NCI-H226 (cell line): ENCODE measurements around the gene RPS16.

Experiments
- DNase-seq: peaks from one replicate; pipeline ENCODE4 v3.0.0-alpha.2; 2015

RPS16 gene

GRCh38 chr19:39419003-39419402 lies 16.7 kb downstream of the RPS16 start:
- DNase-seq = no peak

- DNase-seq = no peak
Observed at GRCh38 chr19:39417463-39418181, 18.1 kb downstream of the RPS16 start.

GRCh38 chr19:39416152-39417120 lies 19.3 kb downstream of the RPS16 start:
- DNase-seq = no peak

GRCh38 chr19:39415111-39416046 lies 20.4 kb downstream of the RPS16 start:
- no peak for DNase-seq

- no peak for DNase-seq
Observed at GRCh38 chr19:39413911-39414608, 21.7 kb downstream of the RPS16 start.

GRCh38 chr19:39413272-39413910 lies 22.4 kb downstream of the RPS16 start:
- no peak for DNase-seq

- DNase-seq = no peak
Observed at GRCh38 chr19:39412867-39413271, 22.9 kb downstream of the RPS16 start.

GRCh38 chr19:39412100-39412866 lies 23.5 kb downstream of the RPS16 start, which contains the start of gene PLEKHG2:
Gene PLEKHG2 (plus strand): TSS chr19:39412669. CDS start chr19:39414087, 1,418 bp downstream.
- DNase-seq = peak; percentile 96

GRCh38 chr19:39411832-39412099 lies 24.0 kb downstream of the RPS16 start:
- peak; percentile 66 for DNase-seq

- DNase-seq = no peak
Observed at GRCh38 chr19:39411081-39411831, 24.5 kb downstream of the RPS16 start.

GRCh38 chr19:39410831-39411080 lies 25.0 kb downstream of the RPS16 start:
- DNase-seq = no peak

- DNase-seq = no peak
Observed at GRCh38 chr19:39410017-39410830, 25.5 kb downstream of the RPS16 start.

- peak; percentile 53 for DNase-seq
Observed at GRCh38 chr19:39409208-39410016, 26.3 kb downstream of the RPS16 start.

- DNase-seq = no peak
Observed at GRCh38 chr19:39408392-39409207, 27.1 kb downstream of the RPS16 start.

- no peak for DNase-seq
Observed at GRCh38 chr19:39407660-39408391, 27.9 kb downstream of the RPS16 start.

GRCh38 chr19:39407410-39407659 lies 28.4 kb downstream of the RPS16 start:
- DNase-seq = no peak

GRCh38 chr19:39406656-39407409 lies 28.9 kb downstream of the RPS16 start, which contains the start of gene ZFP36:
Gene ZFP36 (plus strand): TSS chr19:39406847. CDS start chr19:39406905, 58 bp downstream.
- peak; percentile 48 for DNase-seq
